GM21528 (cell line): Measurements from ENCODE around the gene CNGB1.
"Not testable (repeated sequence)": the region's sequence is repeated elsewhere in the genome, so short reads cannot be mapped to it uniquely, and the experiment has no call there.

Source experiments
- ATAC-seq: cut with Tn5 transposase; IDR thresholded peaks from one replicate; pipeline ENCODE4 v1.9.1; 2021; ENCODE audit warnings: mild to moderate bottlenecking, moderate library complexity; ENCODE audit not compliant: unreplicated experiment, low FRiP score

The CNGB1 gene

DNA sequence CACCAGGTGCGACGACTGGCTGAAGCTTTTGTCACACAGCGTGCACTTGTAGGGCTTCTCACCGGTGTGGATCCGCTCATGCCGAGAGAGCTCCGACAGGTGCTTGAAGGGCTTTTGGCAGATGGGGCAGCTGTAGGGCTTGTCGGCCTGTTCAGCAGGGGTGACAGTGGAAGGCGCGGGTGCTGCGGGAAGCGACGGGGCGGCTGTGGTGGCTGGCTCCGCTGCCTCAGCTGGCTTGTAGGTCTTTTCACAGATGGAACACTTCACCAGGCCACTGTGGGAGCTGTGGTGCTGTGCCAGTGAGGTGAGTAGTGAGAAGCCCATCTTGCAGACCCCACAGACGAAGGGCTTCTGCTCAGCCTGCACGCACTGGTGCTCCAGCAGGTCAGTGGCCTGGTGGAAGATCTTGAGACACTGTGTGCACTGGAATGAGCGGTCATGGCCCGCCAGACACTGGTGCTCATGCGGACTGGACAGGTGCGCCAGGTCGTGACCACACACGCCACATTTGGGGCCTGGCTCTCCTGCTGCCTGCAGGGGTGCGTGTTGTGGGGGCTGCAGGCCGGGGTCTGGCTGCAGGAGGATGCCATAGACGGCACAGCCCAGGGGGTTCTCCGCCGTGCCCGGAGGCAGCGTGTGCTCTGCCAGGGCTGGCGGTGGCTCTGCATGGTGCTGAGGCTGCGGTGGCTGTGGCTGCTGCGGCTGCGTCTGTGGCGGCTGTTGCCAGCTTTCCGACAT, 26.8 kb upstream of the CNGB1 start:
- ATAC-seq, result no peak

DNA sequence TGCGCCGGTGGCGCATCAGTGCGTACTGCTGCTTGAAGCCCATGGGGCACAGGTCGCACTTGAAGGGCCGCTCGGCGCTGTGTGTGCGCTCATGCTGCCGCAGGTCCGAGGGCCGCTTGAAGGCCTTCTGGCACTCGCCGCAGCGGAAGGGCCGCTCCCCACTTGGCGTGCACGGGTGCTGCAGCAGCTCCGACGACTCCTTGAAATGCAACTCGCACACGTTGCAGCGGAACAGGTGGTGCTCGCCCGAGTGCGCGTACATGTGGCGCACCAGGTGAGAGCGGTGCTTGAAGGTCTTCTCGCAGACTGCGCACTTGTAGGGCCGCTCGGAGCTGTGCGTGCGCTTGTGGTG, 26.2 kb upstream of the CNGB1 start:
- ATAC-seq, result no peak

DNA sequence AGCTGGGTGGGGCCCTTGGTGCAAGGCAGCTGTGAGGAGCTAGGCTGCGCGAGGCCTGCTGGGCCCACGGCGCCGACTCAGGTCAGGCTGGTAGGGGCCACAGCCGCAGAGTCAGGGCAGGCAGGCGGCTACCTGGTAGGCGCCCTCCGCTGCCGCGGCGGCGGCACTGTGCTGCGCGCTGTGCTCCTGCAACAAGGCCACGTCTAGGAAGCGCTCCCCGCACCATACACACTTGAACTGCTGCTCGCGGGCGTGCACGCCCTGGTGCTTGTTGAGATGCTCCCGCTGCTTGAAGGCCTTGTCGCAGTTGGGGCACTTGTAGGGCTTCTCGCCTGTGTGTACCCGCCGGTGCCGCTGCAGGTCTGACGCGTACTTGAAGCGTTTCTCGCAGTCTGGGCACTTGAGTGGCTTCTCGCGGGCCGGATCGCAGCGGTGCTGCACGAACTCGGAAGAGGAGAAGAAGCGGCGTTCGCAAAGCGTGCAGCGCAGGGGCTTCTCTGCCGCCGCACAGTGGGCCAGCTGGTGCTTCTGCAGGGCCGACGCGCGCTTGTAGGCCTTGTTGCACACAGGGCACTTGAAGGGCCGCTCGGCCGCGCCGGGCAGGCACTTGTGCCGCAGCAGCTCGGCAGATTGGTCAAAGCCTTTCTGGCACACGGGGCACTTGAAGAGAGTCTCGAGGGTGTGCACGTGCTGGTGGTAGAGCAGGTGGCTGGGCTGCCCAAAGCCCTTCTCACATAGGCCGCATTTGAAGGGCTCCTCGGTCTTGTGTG, 25.7 kb upstream of the CNGB1 start:
- no peak for ATAC-seq

DNA sequence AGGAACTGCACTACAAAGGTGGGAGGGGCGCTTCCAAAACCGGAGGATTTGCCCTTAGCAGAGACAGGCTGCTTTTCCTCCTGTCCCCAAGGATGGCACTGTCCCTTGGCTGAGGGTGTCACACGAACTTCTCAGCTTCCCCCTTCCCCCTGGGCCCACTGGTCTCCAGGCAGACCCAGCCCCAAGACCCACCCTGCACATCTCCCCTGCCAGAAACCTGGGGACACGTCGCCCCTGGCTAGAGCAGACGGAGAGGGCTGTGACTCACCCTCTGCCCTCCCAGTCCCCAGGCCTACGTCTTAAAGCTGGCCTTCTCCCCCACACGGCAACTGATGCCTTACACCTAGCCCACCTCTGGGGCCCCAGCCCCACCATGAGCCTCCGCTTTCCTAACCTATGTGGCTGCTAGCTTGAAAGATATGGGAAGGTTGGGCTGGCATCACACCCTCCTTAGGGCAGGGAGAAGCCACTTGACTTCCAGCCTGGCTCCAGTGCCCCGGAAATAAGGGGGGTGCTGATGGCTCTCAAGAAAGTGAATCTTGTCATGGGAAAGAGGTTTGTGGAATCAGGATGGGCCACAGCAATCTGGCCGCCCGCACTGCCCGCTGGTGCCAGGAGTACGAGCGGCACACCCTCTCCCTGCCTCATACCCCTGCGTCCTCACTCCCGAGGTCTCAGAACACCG, 24.9 kb upstream of the CNGB1 start:
- ATAC-seq, result no peak

DNA sequence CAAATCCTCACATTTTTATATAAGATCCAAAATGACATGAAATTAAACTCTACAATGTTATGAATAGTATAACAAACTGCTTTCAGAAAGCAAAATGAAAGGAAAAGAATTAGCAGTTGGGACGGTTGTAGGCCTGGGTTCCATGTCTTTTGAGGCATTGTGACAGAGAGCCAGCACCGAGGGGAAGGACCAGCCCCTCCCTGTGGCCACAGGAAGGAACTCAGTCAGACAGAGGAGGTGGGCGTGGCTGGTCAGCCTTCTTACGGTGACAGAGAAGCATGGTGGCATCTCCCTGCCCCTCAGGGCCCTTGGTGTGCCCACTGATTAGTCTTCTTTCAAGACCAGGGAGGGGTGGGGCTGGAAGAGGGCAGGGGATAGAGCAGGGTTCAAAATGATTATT, 23.9 kb upstream of the CNGB1 start:
- no peak for ATAC-seq

DNA sequence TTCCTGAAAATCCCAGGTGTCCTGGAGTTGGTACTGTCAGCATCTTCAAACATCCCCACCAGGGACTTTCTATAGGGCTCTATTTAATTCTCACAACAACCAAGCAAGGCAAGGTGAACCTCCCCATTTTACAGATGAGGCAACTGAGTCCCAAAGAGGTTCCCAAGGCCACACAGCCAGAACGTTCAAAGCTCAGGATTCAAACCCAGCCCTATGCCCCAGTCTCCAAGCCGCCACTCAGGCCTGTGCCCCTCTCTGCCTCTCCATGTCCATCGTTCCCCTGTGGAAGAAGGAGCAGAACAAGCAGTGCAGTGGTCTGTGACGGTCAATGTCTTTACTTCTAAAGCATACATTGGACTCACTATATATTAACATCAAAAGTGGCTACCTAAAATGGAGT, 23.4 kb upstream of the CNGB1 start:
- ATAC-seq, result no peak

DNA sequence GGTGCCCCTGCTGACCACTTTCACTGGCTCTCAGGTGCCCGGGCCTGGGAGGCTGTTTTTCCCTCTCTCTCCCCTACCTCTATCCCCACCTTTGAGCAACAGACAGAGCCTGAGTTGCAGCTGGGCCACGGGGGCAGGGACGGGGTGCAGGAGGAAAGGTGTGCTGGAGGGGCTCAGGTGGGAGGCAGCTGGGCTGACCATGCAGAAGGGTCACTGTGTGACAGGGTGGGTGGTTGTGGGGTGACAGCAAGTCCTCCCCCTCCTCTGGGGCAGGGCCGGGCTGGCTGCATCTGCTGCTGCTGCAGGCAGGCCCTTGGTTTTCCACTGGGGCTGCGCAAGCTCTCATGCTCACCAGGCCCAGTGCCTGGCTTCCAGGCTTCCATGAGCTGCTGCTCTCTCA, 23.0 kb upstream of the CNGB1 start:
- no peak for ATAC-seq

DNA sequence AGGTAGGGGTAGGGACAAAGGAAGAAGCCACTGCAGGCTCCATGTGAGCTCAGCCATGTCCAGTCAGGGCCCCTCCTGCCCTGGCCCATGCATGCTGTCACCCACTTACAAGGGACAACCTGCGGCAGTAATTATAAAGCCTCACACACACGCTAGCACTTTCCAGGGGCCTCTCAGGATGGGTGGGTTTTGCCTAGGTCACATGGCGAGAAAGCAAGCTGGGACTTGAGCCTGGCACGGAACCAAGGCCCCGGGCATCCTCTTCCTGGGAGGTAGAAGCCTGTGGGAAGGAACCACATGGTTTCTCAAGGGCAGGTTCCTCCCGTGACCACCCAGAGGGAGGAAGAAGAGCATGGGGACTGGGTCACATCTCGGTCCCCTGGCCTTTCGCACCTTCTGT, 22.5 kb upstream of the CNGB1 start:
- no peak for ATAC-seq

DNA sequence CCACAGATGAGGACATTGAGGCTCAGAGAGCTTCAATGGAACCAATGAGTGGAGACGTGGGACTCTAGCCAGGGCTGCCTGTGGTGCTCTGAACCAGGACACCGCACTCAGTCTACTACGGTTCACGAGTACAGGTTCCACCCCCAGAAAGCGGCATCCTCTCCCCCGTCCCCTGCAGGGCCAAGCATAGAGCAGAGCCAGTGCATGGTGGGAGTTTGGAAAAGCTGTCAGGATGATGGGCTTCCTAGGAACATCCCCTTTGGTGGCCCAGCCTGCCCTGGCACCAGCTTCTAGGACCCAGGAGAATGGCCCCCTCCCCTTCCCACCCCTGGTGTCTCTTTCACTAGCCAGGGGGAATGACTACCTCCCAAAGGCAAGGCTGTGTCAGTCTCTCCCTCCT, 21.2 kb upstream of the CNGB1 start:
- no peak for ATAC-seq

DNA sequence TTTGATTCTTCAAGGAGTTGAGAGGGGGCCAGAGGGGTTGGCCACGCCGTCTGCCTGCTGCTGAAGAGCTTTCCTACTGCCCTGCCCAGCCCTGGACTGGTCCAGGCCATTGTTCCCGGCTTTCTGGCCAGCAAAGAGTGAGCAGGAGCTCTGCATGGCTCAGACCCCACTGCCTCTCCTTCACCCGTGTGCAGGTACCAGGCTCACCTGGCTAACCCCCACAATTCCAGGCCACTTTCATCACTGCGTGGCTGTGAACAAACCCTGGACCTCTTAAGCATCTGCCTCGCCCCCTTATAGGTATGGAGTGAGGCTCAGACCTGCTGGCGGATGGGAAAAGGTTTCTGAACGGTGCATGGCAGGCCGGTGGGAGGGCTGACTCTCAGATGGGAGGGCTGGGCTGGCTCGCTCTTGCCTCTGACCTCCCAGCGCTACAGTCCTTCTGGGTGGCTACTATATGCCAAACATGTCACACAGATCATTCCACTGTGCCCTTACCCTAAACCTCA, 20.7 kb upstream of the CNGB1 start:
- ATAC-seq, result no peak

DNA sequence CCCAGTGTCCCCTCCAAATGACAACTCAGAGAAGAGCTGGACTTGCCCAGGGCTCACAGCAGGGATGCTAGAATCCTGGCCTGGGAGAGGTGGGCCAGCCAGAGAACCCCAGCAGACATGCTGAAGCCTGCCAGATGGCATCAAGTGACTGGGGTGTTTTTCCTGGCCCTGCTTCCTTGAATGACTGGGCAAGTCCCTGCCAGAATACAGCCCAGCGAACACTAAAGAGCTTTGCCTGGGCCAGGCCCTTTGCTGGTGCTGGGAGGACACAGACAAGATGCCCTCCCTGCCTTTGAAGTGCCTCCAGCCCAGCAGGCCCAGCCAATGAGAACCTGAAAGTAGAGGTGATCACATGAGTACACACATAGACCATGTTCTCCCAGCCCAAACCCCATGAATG, 18.0 kb upstream of the CNGB1 start:
- no peak for ATAC-seq

DNA sequence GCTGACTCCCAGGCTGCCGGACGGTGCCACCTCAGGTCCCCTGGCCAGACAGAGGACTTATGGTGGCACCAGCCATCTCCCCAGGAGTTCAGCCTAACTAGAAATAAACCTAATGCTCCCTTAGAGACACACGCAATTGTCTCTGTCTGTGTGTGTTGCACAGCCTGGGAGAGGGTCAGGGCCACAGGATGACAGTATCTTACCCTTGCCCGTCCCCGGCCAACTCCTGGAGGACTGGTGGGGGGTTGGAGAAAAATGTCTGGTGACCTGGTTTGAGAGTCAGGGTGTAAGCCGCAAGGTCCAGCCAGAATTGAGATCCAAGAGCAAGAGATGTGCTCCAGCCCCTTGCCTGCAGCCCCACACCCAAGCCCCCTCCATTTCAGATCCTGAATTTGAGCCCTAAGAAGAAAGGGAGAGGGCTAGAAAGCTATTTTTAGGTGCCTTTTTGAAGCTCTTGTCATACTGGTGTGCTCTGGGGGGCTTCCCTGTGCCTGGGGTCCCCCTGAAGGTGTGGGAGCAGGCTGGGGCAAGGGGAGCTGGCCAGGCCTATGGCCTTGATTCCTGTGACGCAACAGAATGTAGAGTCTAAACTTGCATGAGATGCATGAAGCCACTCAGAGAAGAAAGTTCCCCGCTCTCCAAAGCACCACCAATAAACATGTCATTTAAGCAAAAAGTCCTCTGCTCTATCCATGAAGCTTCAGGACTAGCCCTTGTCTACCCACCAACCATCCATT, 16.7 kb upstream of the CNGB1 start:
- ATAC-seq, result no peak

DNA sequence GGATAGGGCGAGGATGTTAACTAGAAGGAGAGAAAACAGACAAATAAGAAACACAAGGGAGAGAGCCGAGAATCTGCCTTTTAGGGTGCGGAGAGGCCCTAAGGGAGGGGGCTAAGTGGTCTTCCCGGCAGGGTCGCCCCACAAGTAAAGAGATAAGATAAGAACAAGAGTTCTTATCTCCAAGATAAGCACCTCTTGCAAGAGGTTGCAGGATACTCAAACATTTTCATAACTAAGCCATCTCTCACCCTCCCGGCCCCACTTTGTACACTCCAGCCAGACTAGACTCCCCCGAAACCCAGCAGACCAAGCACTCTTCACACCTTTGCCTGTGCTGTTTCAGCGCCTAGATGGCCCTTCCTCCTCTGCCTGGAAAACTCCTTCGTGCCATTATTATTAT, 15.3 kb upstream of the CNGB1 start:
- no peak for ATAC-seq

DNA sequence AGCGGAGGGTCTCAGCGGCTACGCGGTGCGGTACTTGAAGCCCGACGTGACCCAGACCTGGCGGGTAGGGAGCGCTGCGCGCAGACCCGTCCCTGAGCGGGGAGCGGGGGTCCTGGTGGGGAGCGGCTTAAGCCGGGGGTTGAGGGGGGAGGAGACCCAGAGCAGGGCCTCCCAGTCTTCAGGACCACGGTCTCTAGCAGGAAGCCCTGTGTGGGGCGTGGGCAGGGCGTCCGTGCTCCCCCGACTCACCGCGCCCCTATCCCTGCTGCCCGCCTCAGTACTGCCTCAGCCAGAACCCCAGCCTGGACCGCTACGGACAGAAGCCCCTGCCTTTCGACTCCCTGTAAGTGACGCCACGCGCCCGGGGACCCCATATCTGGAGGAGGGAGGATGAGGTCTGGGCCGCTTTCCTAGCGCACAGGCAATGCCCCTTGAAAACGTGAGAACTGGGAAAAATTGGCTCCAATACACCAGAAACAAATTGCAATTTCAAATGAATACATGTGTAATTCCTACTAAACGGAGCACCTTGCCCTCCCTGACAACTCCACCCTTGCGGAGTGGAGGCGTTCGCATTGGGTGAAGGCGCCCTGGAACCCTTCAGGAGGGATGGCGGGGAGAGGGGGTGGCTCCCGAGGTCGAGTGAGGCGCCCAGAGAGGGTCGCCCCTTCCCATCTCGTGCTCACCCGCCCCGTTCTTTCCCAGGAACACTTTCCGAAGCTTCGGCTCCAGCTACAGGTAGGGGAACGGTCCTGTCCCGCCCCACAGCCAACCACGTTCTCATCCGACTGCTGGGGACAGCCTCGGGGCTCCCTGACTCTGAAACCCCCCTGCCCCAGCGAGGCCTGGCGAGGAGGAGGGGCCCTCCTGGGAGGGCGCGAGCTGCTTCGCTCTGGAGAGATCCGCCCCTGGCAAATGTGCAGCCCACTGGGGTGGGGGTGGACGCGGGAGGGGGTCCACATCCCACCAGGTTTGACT, 14.6 kb upstream of the CNGB1 start:
- no peak for ATAC-seq

DNA sequence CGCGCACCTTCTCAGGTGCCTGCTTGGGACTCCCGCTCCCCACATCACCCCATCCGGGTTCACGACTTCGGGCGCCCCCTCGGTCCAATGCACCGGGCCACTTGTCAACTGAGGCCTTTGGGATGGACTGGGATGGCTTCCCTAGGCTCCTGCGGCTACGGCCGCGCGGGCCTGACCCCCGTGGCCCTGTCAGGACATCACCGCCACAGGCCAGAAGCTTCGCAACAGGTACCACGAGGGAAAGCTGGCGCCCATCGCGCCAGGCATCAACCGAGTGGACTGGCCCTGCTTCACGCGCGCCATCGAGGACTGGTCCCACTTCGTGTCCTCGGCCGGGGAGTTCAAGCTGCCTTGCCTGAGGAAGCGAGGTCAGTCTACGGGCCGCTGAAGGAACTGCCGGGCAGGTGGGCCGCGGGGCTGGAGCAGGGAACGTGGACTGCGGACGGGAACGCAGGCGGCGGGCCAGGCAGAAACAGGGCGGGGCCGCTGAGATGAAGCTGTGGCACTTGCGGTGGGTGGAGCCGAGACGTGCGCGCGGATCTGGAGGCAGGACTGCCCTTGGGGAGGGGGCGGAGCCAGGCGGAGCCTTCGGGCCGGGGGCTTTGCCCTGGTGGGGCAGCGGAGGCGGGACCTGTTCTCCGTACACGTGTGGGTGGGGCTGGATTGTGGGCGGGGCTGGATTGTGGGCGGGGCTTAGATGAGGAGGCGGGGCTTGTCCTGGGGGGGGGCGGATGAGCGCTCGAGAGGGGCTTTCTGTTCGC, 13.7 kb upstream of the CNGB1 start:
- peak; percentile 73 for ATAC-seq

DNA sequence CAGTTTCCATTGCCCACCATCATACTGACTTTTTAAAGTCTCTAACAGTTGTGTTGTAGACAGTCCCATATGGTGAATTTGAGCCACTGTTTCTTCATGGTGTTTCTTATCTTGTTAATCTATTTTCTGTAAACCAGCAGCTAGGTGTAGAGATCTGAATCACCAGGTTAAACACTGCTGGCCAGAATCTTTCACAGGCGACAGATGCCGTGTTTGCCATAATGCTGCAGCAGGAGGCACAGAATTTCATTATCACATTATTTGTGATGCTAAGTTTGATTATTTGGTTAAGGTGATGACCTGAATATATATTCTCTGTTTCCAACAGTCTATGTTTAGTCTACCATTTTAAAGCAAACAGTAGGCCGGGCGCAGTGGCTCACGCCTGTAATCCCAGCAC, 11.5 kb upstream of the CNGB1 start:
- ATAC-seq, result no peak

DNA sequence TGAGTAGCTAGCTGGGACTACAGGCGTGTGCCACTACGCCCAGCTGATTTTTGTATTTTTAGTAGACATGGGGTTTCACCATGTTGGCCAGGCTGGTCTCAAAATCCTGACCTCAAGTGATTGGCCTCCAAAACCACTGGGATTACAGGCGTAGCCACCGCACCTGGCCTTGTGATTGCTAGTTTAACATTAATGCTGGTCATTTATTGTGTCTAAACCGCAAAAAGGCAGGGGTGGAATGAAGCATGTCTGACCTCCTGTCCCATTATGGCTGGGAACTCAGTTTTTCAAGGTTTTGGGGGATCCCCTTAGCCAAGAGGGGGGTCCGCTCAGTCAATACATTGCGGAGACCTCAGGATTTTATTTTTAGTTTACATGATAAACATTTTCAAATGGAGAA, 10.7 kb upstream of the CNGB1 start:
- ATAC-seq, result no peak

DNA sequence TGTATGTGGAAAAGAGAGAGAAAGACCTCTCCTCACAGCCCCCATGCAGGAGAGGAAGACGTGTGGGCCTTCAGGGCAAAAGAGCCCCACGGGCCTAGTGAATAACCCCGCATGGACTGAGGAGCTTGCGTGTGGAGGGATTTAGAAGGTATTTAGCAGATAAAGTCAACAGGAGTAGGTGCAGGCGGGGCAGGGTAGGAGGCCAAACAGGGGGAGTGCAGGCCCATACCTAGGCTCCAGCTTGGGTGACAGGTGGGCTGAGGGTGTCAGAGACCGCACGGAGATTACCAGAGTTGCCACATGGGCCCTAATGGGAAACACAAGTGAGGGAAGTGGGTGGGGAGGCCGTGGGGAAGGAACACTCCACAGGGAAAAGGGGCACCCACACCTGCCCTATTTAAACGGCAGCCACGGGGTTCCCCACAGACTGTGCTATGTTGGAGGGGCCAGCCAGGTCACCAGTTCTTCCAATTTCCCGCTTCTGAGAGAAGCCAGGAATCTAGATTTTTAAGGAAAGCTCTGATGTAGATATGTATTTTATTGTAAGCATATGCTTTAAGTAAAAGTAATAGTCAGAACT, 8.2 kb upstream of the CNGB1 start:
- no peak for ATAC-seq

DNA sequence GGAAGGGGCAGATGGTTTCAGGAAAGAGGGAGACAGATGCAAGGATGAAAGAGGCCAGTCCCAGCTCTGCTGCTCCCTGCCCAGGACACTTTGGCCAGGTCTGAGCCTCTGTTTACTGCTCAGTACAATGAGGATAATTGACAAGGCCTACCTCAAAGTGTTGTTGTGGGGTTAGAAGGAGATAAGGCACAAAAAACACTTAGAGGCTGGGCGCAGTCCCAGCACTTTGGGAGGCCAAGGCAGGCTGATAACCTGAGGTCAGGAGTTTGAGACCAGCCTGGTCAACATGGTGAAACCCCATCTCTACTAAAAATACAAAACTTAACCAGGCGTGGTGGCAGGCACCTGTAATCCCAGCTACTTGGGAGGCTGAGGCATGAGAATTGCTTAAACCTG, 7.1 kb upstream of the CNGB1 start:
- ATAC-seq, result not testable (repeated sequence)
